K562 (cell line): ENCODE results near the gene HBP1. TPM values are rescaled to one million over a fixed set of nuclear protein-coding genes. Genes with fewer than 3 reads are reported as not detected.

Experiments
- ARID1B ChIP-seq: fragments of 450-650 bp; IDR thresholded peaks from 2 replicates; pipeline ENCODE4 v1.6.1; 2016; ENCODE audit warnings: antibody characterized with exemption, mild to moderate bottlenecking, inconsistent platforms
- BRD9 ChIP-seq: fragments of 450-650 bp; IDR thresholded peaks from 2 replicates; pipeline ENCODE4 v1.6.1; 2018; ENCODE audit warnings: low read depth; ENCODE audit not compliant: partially characterized antibody
- EP300 ChIP-seq: IDR thresholded peaks from 2 replicates; pipeline ENCODE4 v1.6.1; 2012; ENCODE audit warnings: low read length, improper control_type of control experiment
- HDAC2 ChIP-seq: fragments of 450-650 bp; IDR thresholded peaks from 2 replicates; pipeline ENCODE4 v1.6.1; 2016; ENCODE audit warnings: mild to moderate bottlenecking
- KLF10 ChIP-seq: fragments of 250-450 bp; sonication (Bioruptor Pico); IDR thresholded peaks from 2 replicates; pipeline ENCODE4 v1.6.1; 2021; ENCODE audit warnings: matching md5 sums
- MTA3 ChIP-seq: fragments of 450-650 bp; formaldehyde crosslinking; IDR thresholded peaks from 2 replicates; pipeline ENCODE4 v1.6.1; 2017; ENCODE audit warnings: mild to moderate bottlenecking, borderline replicate concordance
- NBN ChIP-seq: fragments of 450-650 bp; IDR thresholded peaks from 2 replicates; pipeline ENCODE4 v1.6.1; 2016; ENCODE audit warnings: low read depth, mild to moderate bottlenecking
- OTX1 ChIP-seq: fragments of 450-650 bp; formaldehyde crosslinking; IDR thresholded peaks from 2 replicates; pipeline ENCODE4 v1.4.0; 2022; ENCODE audit warnings: mild to moderate bottlenecking
- SMARCA4 ChIP-seq: fragments of 450-650 bp; IDR thresholded peaks from 2 replicates; pipeline ENCODE4 v1.6.1; 2016
- TEAD4 ChIP-seq, 2 experiments: sonication (generic) in 1 of 2; formaldehyde crosslinking in 1 of 2; IDR thresholded peaks; 2 replicates each; pipeline versions ENCODE4 v1.6.1 to v1.8.0; 2012 to 2022; ENCODE audit warnings: borderline replicate concordance in 1 of 2, inconsistent platforms in 1 of 2, low read length in 1 of 2, mild to moderate bottlenecking in 1 of 2, missing genetic modification reagents in 1 of 2
- ZNF24 ChIP-seq: fragments of 450-650 bp; IDR thresholded peaks from 2 replicates; pipeline ENCODE4 v1.6.1; 2016
- polyA plus RNA-seq, 8 experiments: library from polyadenylated mRNA; depleted of rRNA in 4 of 8; stranded (reverse) in 5 of 8; unstranded in 3 of 8; fragments of >200 nt; fragmentation: Nextera tagmentation in 2 of 8; fragmentation: Illumina TruSeq in 1 of 8; extraction: Ambion mirVana in 2 of 8; extraction: Trizol in 1 of 8; gene quantifications; 2 replicates each; pipeline versions ENCODE4 v1.2.1 to v1.2.3, GENCODE V29; 2011 to 2014; ENCODE audit warnings: inconsistent platforms in 1 of 8, missing spikeins in 1 of 8
- total RNA-seq, 7 experiments: library from RNA; depleted of rRNA in 6 of 7; stranded (reverse); fragments of >200 nt in 6 of 7; fragmentation: Illumina TruSeq in 2 of 7; extraction: Trizol in 2 of 7; gene quantifications; 2 replicates each; pipeline versions ENCODE4 v1.2.1 to v1.2.3, GENCODE V29; 2011 to 2021; ENCODE audit warnings: low replicate concordance in 1 of 7
- TF ChIP-seq, protein P1 (sequence below): IDR thresholded peaks from 2 replicates; pipeline ENCODE4 v1.6.1; 2012; ENCODE audit warnings: low read depth, low read length, improper control_type of control experiment, borderline replicate concordance
- TF ChIP-seq, protein P2 (sequence below): fragments of 200-800 bp; sonication (Bioruptor generic); IDR thresholded peaks from 2 replicates; pipeline ENCODE4 v1.6.1; 2016; ENCODE audit warnings: missing genetic modification characterization, missing compliant biosample characterization
- TF ChIP-seq, protein P3 (sequence below), 2 experiments: fragments of 450-650 bp; IDR thresholded peaks; 2 replicates each; pipeline ENCODE4 v1.6.1; 2016
- TF ChIP-seq, protein P4 (sequence below): fragments of 450-650 bp; IDR thresholded peaks from 2 replicates; pipeline ENCODE4 v1.7.1; 2018; ENCODE audit warnings: mild to moderate bottlenecking, low read depth; ENCODE audit not compliant: partially characterized antibody
- TF ChIP-seq, protein P5 (sequence below): fragments of 450-650 bp; conservative IDR thresholded peaks from 2 replicates; pipeline ENCODE4 v1.6.1; 2016; ENCODE audit warnings: missing genetic modification characterization, low read depth, mild to moderate bottlenecking, control low read depth, missing compliant biosample characterization

Gene HBP1
- total and polyA plus RNA-seq, 9 of the 15 experiments (the other 6 are each of a cell fraction or from before 2014, with no cell fraction given) = 18.7 to 59.9 (median 27.0) TPM

DNA sequence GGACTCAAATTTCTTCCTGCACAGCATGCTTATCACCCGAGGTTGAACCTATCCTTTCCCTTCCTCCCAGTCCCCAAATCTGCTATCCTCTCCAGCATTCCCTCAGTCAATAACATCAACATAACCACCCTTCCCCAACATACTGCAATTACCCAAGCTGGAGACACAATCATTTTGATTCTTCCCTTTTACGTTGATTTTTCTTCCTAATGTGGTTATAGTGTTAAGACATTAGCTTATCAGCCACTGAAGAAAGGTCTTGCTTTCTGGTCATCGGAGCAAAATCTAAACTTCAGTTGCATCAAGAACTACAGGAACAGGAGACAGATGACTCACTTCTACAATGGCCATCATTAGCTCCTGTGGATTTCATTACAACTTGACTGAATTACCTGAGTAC lies 3.5 kb upstream of the HBP1 start (continued):
- TF ChIP-seq BRD9 (peak; percentile 70), ZNF24 (peak; percentile 80), HDAC2 (peak; percentile 75), MTA3 (no peak), TEAD4 (IDR thresholded peaks at IDR 0.05; ENCODE audit: low read length) (peak; percentile 20; the same call in 1 of the 2 replicates), TEAD4 (CRISPR knock-in tag; IDR thresholded peaks at IDR 0.05; ENCODE audit: borderline replicate concordance) (no peak), NBN (peak; percentile 83), ARID1B (peak; percentile 76), EP300 (peak; percentile 32; the same call in 1 of the 2 replicates), KLF10 (CRISPR knock-in tag) (peak; percentile 14; the same call in 1 of the 2 replicates), SMARCA4 (peak; percentile 87), OTX1 (CRISPR knock-in tag) (peak; percentile 92)
- TF ChIP-seq, protein P1, sequence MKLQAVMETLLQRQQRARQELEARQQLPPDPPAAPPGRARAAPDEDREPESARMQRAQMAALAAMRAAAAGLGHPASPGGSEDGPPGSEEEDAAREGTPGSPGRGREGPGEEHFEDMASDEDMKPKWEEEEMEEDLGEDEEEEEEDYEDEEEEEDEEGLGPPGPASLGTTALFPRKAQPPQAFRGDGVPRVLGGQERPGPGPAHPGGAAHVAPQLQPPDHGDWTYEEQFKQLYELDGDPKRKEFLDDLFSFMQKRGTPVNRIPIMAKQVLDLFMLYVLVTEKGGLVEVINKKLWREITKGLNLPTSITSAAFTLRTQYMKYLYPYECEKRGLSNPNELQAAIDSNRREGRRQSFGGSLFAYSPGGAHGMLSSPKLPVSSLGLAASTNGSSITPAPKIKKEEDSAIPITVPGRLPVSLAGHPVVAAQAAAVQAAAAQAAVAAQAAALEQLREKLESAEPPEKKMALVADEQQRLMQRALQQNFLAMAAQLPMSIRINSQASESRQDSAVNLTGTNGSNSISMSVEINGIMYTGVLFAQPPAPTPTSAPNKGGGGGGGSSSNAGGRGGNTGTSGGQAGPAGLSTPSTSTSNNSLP = peak; percentile 51; the same call in 1 of the 2 replicates
- TF ChIP-seq, protein P2, sequence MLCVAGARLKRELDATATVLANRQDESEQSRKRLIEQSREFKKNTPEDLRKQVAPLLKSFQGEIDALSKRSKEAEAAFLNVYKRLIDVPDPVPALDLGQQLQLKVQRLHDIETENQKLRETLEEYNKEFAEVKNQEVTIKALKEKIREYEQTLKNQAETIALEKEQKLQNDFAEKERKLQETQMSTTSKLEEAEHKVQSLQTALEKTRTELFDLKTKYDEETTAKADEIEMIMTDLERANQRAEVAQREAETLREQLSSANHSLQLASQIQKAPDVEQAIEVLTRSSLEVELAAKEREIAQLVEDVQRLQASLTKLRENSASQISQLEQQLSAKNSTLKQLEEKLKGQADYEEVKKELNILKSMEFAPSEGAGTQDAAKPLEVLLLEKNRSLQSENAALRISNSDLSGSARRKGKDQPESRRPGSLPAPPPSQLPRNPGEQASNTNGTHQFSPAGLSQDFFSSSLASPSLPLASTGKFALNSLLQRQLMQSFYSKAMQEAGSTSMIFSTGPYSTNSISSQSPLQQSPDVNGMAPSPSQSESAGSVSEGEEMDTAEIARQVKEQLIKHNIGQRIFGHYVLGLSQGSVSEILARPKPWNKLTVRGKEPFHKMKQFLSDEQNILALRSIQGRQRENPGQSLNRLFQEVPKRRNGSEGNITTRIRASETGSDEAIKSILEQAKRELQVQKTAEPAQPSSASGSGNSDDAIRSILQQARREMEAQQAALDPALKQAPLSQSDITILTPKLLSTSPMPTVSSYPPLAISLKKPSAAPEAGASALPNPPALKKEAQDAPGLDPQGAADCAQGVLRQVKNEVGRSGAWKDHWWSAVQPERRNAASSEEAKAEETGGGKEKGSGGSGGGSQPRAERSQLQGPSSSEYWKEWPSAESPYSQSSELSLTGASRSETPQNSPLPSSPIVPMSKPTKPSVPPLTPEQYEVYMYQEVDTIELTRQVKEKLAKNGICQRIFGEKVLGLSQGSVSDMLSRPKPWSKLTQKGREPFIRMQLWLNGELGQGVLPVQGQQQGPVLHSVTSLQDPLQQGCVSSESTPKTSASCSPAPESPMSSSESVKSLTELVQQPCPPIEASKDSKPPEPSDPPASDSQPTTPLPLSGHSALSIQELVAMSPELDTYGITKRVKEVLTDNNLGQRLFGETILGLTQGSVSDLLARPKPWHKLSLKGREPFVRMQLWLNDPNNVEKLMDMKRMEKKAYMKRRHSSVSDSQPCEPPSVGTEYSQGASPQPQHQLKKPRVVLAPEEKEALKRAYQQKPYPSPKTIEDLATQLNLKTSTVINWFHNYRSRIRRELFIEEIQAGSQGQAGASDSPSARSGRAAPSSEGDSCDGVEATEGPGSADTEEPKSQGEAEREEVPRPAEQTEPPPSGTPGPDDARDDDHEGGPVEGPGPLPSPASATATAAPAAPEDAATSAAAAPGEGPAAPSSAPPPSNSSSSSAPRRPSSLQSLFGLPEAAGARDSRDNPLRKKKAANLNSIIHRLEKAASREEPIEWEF (CRISPR knock-in tag) = no peak
- TF ChIP-seq, protein P3, sequence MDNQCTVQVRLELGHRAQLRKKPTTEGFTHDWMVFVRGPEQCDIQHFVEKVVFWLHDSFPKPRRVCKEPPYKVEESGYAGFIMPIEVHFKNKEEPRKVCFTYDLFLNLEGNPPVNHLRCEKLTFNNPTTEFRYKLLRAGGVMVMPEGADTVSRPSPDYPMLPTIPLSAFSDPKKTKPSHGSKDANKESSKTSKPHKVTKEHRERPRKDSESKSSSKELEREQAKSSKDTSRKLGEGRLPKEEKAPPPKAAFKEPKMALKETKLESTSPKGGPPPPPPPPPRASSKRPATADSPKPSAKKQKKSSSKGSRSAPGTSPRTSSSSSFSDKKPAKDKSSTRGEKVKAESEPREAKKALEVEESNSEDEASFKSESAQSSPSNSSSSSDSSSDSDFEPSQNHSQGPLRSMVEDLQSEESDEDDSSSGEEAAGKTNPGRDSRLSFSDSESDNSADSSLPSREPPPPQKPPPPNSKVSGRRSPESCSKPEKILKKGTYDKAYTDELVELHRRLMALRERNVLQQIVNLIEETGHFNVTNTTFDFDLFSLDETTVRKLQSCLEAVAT (IDR thresholded peaks at IDR 0.05) = peak; percentile 38 to 65; a peak in 1 of 4 replicates
- TF ChIP-seq, protein P4, sequence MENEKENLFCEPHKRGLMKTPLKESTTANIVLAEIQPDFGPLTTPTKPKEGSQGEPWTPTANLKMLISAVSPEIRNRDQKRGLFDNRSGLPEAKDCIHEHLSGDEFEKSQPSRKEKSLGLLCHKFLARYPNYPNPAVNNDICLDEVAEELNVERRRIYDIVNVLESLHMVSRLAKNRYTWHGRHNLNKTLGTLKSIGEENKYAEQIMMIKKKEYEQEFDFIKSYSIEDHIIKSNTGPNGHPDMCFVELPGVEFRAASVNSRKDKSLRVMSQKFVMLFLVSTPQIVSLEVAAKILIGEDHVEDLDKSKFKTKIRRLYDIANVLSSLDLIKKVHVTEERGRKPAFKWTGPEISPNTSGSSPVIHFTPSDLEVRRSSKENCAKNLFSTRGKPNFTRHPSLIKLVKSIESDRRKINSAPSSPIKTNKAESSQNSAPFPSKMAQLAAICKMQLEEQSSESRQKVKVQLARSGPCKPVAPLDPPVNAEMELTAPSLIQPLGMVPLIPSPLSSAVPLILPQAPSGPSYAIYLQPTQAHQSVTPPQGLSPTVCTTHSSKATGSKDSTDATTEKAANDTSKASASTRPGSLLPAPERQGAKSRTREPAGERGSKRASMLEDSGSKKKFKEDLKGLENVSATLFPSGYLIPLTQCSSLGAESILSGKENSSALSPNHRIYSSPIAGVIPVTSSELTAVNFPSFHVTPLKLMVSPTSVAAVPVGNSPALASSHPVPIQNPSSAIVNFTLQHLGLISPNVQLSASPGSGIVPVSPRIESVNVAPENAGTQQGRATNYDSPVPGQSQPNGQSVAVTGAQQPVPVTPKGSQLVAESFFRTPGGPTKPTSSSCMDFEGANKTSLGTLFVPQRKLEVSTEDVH = no peak
- TF ChIP-seq, protein P5, sequence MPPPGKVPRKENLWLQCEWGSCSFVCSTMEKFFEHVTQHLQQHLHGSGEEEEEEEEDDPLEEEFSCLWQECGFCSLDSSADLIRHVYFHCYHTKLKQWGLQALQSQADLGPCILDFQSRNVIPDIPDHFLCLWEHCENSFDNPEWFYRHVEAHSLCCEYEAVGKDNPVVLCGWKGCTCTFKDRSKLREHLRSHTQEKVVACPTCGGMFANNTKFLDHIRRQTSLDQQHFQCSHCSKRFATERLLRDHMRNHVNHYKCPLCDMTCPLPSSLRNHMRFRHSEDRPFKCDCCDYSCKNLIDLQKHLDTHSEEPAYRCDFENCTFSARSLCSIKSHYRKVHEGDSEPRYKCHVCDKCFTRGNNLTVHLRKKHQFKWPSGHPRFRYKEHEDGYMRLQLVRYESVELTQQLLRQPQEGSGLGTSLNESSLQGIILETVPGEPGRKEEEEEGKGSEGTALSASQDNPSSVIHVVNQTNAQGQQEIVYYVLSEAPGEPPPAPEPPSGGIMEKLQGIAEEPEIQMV (tag) = no peak
